Activated T-helper 2 cell treated with anti-CD3 and anti-CD28 coated beads, Interferon-gamma antibody, Interleukin-2, Interleukin-4, amounts not matched to agents 10 μg/mL and 5 μg/mL and 100 μg/mL, durations not matched to agents 14 hours and 24 hours and 36 hours (primary cell): ENCODE results near the gene LDLRAD2. TPM values are rescaled to one million over a fixed set of nuclear protein-coding genes. Genes with fewer than 3 reads are reported as not detected.
"Not testable (repeated sequence)": the region's sequence is repeated elsewhere in the genome, so short reads cannot be mapped to it uniquely, and the experiment has no call there.

Source experiments
- DNase-seq: peaks from one replicate; pipeline ENCODE4 v3.0.0; 2021; ENCODE audit warnings: low spot score
- H3K27ac Mint-ChIP-seq: one replicate; pipeline ENCODE4 v1.8.0; 2021; ENCODE audit warnings: mixed read lengths
- H3K27me3 Mint-ChIP-seq: one replicate; pipeline ENCODE4 v1.8.0; 2021; ENCODE audit warnings: low read depth, mixed read lengths
- H3K36me3 Mint-ChIP-seq: one replicate; pipeline ENCODE4 v1.8.0; 2021; ENCODE audit warnings: low read depth, mixed read lengths
- H3K4me1 Mint-ChIP-seq: one replicate; pipeline ENCODE4 v1.8.0; 2021; ENCODE audit warnings: low read depth, mixed read lengths
- H3K4me3 Mint-ChIP-seq: one replicate; pipeline ENCODE4 v1.8.0; 2021; ENCODE audit warnings: low read depth, mild to moderate bottlenecking, moderate library complexity, mixed read lengths
- H3K9me3 Mint-ChIP-seq: one replicate; pipeline ENCODE4 v1.8.0; 2021; ENCODE audit warnings: mixed read lengths
- intact Hi-C: fragments of 100-400 bp; cut with micrococcal nuclease; formaldehyde crosslinking; loops from one replicate; pipeline ENCODE4 v1.15.1; 2023
- total RNA-seq: library from RNA; stranded (reverse); gene quantifications from 2 replicates; pipeline ENCODE4 v1.2.3, GENCODE V29; 2022

The LDLRAD2 gene
- total RNA-seq, 1 donor from 2014 or later = not detected

DNA sequence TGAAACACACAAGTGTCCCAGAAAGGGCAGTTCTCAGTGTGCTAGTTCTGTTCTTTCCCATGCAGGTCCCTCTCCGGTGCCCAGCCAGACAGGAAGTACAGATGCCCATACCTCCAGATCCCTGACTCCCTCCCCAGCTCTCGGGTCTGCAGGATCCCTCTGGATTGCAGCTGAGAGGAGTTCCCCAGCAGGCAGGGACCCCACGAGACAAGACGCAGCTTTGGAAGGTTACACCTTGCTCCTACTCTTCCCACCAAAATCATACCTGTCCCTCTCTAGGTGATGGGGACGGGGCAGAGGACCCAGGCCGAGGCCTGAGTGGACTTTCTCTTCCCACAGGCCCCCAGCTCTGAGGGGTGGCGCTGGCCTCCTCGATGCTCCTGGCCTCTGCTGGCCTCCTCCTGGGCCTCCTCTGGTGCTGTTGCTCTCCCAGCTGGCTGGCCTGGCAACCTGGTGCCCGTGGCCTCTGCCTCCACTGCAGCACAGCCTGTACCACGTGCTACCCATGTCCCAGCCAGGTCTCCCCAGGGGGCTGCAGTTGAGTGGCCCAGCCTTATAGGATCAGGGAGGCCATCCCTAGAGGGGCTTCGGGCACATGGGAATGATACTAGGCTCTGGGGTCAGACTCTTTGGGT, 9.4 kb downstream of the LDLRAD2 start:
- no peak overlapping the region for H3K27ac Mint-ChIP-seq
- no peaks in the 10 kb centered on the region for H3K9me3 Mint-ChIP-seq
- H3K27me3 Mint-ChIP-seq = no peaks in the 10 kb centered on the region

DNA sequence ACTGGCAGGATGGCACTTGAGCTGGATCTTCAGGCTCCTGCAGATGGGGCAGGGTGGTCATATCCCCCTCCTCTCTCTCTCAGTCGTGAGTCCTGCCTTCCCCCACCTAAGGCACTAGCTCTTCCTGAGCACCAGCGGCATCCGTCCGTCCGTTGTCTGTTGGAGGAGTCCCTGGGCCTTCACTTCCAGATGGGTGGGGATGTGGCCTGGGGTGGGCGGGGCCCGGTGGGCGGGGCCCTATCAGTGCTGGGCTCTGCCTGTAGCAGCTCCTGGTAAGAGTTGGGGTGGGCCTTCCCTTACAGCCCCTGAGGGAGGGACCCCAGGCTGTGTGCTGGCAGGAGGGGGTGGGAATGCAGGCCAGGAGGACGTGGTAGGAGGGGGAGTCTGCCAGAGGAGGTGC, 10.3 kb downstream of the LDLRAD2 start:
- H3K27ac Mint-ChIP-seq = no peak overlapping the region
- H3K36me3 Mint-ChIP-seq = no peaks in the 10 kb centered on the region
- intact Hi-C loops = no loop called here
- H3K4me3 Mint-ChIP-seq = no peak overlapping the region
- H3K27me3 Mint-ChIP-seq = no peaks in the 10 kb centered on the region
- DNase-seq = no peak
- no peaks in the 10 kb centered on the region for H3K9me3 Mint-ChIP-seq
- peaks cover 3% of the 10 kb centered on the region for H3K4me1 Mint-ChIP-seq

More for the DNA sequence above, 9.4 kb downstream of the LDLRAD2 start:
- Mint-ChIP-seq H3K4me3 (no peak overlapping the region), H3K4me1 (peaks cover 3% of the 10 kb centered on the region), H3K36me3 (no peaks in the 10 kb centered on the region)
- intact Hi-C loops = no loop called here
- no peak for DNase-seq

DNA sequence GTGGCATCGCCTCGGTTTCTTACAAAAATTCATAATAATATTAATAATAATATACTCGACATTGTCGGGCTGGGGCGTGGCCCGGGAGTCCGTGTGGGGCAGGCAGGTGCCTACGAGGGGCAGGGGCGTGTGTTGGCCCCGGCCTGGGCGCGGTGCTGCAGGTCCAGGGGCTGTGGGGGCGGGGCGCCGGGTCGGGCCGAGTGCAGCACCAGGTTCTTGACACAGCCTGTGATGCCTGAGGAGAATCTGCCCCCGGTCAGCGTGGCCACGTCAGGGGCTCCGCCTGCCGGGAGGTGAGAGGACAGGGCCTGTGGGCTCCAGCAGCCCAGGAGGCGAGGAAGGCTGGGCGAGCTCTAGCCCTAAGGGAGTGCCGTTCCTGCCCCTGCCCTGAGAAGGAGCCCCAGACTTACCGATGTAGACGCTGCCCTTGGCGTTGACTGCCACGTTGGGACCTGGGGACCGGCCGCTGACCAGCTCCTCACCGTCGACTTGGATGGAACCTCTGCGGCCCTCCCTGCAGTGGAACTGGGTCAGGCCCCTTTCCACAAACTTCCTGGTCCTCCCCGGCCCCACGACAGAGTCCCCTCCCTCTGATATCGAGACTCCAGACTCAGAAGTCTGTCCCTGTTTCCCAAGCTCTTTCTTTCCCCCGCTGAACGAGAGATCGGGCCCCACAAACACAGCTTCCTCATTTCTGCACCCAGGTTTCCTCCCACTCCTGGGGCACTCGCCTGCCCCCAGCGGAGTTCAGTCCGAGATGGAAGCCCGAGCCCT, 11.3 kb downstream of the LDLRAD2 start:
- no peak for DNase-seq
- no peaks in the 10 kb centered on the region for H3K9me3 Mint-ChIP-seq
- H3K27me3 Mint-ChIP-seq = no peaks in the 10 kb centered on the region
- H3K4me1 Mint-ChIP-seq = peaks cover 3% of the 10 kb centered on the region
- no peaks in the 10 kb centered on the region for H3K36me3 Mint-ChIP-seq
- intact Hi-C loops = no loop called here
- no peak overlapping the region for H3K27ac Mint-ChIP-seq
- no peak overlapping the region for H3K4me3 Mint-ChIP-seq

DNA sequence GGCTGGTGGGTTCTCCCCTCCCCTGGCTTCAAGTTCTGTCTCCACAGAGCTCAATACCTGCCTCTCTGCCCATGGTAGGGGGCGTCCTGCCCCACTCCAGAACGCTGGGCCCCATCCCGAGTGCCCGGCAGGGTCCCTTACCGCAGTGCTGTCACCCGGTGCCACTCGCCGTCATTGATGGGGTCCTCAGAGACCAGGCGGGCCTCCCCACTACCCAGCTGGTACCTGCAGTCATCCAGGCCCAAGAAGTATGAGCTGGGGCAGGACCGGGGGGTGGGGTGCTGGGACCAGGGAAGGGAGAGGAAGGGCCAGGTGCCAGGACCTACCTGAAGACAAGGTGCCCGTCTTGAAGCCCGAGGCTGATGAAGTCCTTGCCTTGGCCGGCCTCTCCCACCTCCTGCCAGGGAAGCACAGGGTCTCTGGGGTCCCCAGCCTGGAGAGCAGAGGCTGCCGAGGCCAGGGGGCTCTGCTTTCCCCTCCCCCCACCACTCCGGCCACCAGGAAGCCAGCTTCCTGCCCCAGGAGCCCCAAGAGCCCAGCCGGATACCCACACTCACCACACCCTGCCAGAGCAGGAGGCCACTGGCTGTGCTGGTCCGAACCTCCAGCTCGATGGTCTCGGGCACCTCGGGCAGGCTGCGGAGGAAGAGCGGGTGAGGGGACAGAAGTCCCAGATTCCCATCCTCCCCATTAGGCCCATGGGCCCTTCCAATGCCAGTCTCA, 12.1 kb downstream of the LDLRAD2 start:
- H3K4me1 Mint-ChIP-seq = no peaks in the 10 kb centered on the region
- H3K27me3 Mint-ChIP-seq = no peaks in the 10 kb centered on the region
- no peak overlapping the region for H3K4me3 Mint-ChIP-seq
- DNase-seq = no peak
- H3K27ac Mint-ChIP-seq = no peak overlapping the region
- no peaks in the 10 kb centered on the region for H3K36me3 Mint-ChIP-seq
- no peaks in the 10 kb centered on the region for H3K9me3 Mint-ChIP-seq
- intact Hi-C loops = no loop called here

DNA sequence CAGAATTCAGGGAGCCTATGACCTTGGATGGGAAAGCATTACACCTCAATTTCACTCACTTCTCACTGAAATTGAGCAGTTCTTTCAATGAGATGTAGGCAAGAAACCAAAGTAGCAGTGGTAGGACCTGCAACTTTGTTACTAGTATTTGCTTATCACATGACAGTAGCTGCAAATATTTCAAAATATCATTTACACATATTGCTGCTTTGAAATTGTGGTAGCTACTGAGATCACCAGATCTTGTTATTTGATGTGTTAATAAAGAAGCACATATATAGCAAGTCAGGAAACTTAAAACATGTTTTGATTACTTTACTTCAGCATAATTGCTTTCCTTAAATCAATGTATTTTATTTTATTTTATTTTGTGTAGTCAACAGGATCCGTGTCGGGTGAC, 12.9 kb downstream of the LDLRAD2 start:
- no peak for DNase-seq
- no peaks in the 10 kb centered on the region for H3K36me3 Mint-ChIP-seq
- no peaks in the 10 kb centered on the region for H3K9me3 Mint-ChIP-seq
- H3K4me1 Mint-ChIP-seq = no peaks in the 10 kb centered on the region
- H3K27me3 Mint-ChIP-seq = no peaks in the 10 kb centered on the region
- no peak overlapping the region for H3K4me3 Mint-ChIP-seq
- intact Hi-C loops = no loop called here
- H3K27ac Mint-ChIP-seq = no peak overlapping the region

DNA sequence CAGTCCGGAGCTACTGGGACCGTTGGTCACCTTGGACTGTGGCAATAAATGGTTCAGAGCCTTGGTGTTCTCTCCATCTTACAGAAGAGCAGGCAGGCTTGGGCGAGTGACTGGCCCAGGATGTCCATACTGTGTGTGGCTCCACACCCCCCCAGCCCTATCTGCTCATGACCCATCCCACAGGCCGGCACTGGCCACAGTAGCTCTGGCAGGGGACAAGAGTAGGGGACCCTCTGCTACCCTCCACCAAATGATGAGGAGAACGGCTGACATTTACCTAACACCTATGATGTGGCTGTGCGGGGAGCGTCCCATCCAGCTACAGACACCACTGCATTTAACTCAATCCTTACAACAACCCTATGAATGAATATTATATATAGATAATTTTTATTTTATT, 13.3 kb downstream of the LDLRAD2 start:
- Mint-ChIP-seq H3K9me3 (no peaks in the 10 kb centered on the region), H3K27ac (no peak overlapping the region), H3K4me1 (no peaks in the 10 kb centered on the region), H3K27me3 (no peaks in the 10 kb centered on the region), H3K36me3 (no peaks in the 10 kb centered on the region), H3K4me3 (no peak overlapping the region)
- DNase-seq = no peak
- intact Hi-C loops = no loop called here

DNA sequence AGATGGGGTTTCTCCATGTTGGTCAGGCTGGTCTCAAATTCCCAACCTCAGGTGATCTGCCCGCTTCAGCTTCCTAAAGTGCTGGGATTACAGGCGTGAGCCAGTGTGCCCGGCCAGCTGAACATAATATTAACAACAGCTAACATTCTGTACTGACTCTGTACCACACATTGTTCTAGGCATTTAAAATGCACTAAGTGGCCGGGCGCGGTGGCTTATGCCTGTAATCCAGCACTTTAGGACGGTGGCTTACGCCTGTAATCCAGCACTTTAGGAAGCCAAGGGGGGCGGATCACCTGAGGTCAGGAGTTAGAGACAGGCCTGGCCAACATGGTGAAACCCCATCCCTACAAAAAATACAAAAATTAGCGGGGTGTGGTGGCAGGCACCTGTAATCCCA, 14.6 kb downstream of the LDLRAD2 start:
- H3K27ac Mint-ChIP-seq, H3K9me3 Mint-ChIP-seq, H3K4me3 Mint-ChIP-seq, H3K36me3 Mint-ChIP-seq, intact Hi-C loops, H3K27me3 Mint-ChIP-seq, H3K4me1 Mint-ChIP-seq, DNase-seq: not testable (repeated sequence)

DNA sequence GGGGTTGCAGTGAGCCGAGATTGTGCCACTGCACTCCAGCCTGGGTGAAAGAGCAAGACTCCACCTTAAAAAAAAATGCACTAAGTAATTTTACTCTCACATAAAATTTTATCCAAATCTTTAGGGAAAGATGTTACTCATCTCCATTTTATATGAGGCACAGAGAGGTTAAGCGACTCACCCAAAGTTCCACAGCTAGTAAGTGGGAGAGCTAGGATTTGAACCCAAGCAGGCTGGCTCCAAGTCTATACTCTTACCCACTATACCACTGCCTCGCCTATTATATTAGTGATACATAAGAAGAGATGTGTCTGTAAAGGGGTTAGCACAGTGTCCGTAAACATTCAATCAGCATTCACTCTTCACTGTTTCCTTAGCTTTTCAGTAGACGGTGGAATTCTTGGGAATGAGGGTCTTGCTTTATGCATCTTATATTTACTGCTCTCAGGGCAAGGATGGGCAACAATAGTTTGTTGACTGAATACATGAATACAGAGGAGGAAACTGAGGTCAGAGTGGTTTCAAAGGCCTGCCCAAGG, 15.1 kb downstream of the LDLRAD2 start:
- intact Hi-C loops = no loop called here
- no peaks in the 10 kb centered on the region for H3K9me3 Mint-ChIP-seq

DNA sequence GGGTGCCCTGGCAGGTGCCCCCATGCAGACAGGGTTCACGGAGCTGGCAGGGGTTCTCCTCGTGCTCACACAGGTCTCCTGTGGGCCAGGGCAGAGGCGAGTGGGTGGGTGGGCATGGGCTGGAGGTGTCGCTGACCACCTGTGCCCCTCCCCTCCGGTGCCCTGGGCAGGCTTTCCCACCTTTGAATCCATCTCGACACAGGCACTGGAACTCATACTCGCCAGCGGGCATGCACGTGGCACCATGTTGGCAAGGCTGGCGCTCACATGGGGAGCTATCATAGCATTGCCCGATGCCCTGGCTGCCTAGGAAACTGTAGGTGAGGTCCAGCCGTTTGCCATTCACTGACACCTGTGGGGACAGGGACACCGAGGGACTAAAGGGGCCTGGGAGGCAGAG, 16.0 kb downstream of the LDLRAD2 start:
- Mint-ChIP-seq H3K36me3 (no peaks in the 10 kb centered on the region), H3K4me1 (no peaks in the 10 kb centered on the region), H3K27ac (no peak overlapping the region), H3K27me3 (no peaks in the 10 kb centered on the region), H3K4me3 (no peak overlapping the region), H3K9me3 (no peaks in the 10 kb centered on the region)
- intact Hi-C loops = no loop called here
- DNase-seq = no peak

More for the DNA sequence above, 15.1 kb downstream of the LDLRAD2 start:
- Mint-ChIP-seq H3K36me3 (no peaks in the 10 kb centered on the region), H3K27me3 (no peaks in the 10 kb centered on the region), H3K4me1 (no peaks in the 10 kb centered on the region), H3K27ac (no peak overlapping the region), H3K4me3 (no peak overlapping the region)
- DNase-seq = no peak

DNA sequence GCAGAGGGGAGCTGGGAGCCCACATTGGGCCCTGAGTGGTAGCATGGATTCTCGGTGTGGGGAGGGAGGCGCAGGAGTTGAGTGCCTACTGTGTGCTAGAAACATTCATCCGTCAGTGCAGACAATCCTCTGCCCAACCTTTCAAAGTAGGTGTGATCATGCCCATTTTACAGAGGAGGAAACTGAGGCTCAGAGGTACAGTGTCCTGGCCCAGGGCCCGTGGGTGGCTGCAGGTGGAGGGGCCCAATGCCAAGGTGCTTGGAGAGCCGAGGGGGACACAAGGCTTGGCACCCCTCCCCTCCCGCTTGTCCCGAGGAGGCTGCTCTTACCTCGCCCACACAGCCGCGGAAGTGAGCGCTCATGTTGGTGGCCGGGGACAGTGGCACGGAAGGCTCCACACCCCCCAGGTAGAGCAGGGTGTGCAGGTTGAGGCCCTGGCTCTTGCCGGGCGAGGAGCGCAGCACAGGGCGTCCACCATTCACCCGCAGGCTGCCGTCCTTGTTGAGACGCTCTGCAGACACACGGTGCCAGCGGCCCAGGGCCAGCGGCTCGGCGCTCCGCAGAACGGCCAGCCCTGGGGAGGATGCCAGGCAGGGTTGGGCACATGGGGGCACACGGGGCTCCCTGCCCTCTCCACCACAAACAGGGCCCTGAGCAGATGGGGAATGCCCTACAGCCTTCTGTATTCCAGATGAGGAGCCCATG, 16.6 kb downstream of the LDLRAD2 start:
- DNase-seq = no peak
- no peaks in the 10 kb centered on the region for H3K36me3 Mint-ChIP-seq
- H3K9me3 Mint-ChIP-seq = no peaks in the 10 kb centered on the region
- H3K4me3 Mint-ChIP-seq = no peak overlapping the region
- H3K27me3 Mint-ChIP-seq = no peaks in the 10 kb centered on the region
- intact Hi-C loops = no loop called here
- no peak overlapping the region for H3K27ac Mint-ChIP-seq
- no peaks in the 10 kb centered on the region for H3K4me1 Mint-ChIP-seq

DNA sequence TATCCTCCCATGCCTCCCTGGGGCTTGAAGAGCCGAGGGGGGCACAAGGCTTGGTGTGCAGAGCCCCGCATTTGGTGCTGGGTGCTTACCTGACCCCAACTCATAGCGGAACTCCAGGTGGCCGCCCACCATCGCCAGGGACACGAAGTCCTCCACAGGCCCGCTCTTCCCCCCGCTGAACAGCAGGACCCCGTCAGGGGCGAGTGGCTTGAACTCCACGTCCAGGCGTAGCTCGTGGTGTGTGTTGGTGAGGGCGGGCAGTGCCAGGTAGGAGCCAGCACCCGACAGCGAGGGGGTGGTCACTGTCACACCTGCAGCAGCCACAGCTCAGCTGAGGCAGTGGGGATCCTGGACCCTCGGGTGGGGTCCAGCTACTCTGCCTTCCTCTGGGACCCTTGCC, 17.2 kb downstream of the LDLRAD2 start:
- Mint-ChIP-seq H3K36me3 (peaks cover 5% of the 10 kb centered on the region), H3K9me3 (peaks cover 5% of the 10 kb centered on the region), H3K27ac (no peak overlapping the region), H3K27me3 (no peaks in the 10 kb centered on the region), H3K4me1 (no peaks in the 10 kb centered on the region), H3K4me3 (no peak overlapping the region)
- no peak for DNase-seq
- intact Hi-C loops = no loop called here

DNA sequence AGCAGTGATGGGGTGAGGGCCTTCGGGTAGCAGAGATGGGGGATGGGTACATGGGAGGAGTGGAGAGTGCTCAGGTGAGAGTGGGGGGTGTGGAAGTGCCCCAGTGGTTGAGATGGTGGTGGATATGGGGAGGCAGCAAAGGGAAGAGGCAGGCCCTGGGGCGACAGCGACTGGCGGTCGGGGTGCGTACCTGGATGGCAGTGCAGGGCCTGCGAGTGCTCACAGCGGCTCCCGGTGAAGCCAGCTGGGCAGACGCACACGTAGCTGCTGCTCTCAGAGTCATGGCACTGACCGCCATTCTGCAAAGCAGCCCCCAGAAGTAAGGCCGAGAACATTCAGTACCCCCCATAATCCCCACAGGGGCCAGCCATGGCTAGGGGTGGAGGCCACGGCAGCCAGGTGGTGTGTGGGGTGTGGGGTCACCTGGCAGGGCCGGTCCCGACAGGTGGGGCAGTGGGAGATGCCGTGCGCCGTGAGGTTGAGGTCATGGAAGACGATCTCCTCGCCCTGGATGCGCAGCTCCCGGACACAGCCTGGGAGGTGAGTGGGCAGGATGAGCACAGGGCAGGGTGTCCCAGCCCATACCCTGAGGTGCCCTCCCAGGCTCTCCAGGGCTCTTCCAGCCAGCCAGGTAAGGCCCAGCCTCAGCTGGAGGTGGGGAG, 18.9 kb downstream of the LDLRAD2 start:
- DNase-seq = no peak
- no peak overlapping the region for H3K27ac Mint-ChIP-seq
- H3K27me3 Mint-ChIP-seq = no peaks in the 10 kb centered on the region
- peaks cover 12% of the 10 kb centered on the region for H3K9me3 Mint-ChIP-seq
- peaks cover 10% of the 10 kb centered on the region for H3K36me3 Mint-ChIP-seq
- no peak overlapping the region for H3K4me3 Mint-ChIP-seq
- intact Hi-C loops = no loop called here
- no peaks in the 10 kb centered on the region for H3K4me1 Mint-ChIP-seq
